Kidney epithelial cell (primary cell): ENCODE measurements around the gene AK2. TPM values are rescaled to one million over a fixed set of nuclear protein-coding genes. Genes with fewer than 3 reads are reported as not detected.
A peak's percentile ranks its signal among the peaks of the same experiment; 100 is the strongest.

ENCODE experiments used
- DNase-seq: peaks from one replicate; pipeline ENCODE4 v3.0.0-alpha.2; 2010; ENCODE audit warnings: low read depth
- H3K27me3 ChIP-seq: 2 replicates; pipeline ENCODE4 v1.6.0; 2011; ENCODE audit warnings: low read length; ENCODE audit not compliant: control insufficient read depth, insufficient read depth
- H3K36me3 ChIP-seq: 2 replicates; pipeline ENCODE4 v1.5.1; 2011; ENCODE audit warnings: low read length; ENCODE audit not compliant: control insufficient read depth, insufficient read depth
- H3K4me3 ChIP-seq: 2 replicates; pipeline ENCODE4 v1.5.1; 2011; ENCODE audit warnings: low read depth, mild to moderate bottlenecking, control low read depth, low read length
- CTCF ChIP-seq: IDR thresholded peaks from 2 replicates; pipeline ENCODE4 v1.5.1; 2011; ENCODE audit warnings: mild to moderate bottlenecking, moderate library complexity, low read length, control low read depth, inconsistent platforms; ENCODE audit not compliant: insufficient read depth, poor library complexity, severe bottlenecking
- total RNA-seq: library from RNA; depleted of rRNA; stranded (reverse); fragments of >200 nt; gene quantifications from 2 replicates; pipeline ENCODE4 v1.2.3, GENCODE V29; 2015

Gene AK2
- total RNA-seq, 1 donor from 2014 or later, result 161 TPM

GRCh38 chr1:33009561-33009960, 27.1 kb downstream of the AK2 start:
- H3K36me3 ChIP-seq, result no peaks in the 10 kb centered on the region
- H3K27me3 ChIP-seq, result no peaks in the 10 kb centered on the region
- no peak for DNase-seq
- no peak for TF ChIP-seq CTCF
- H3K4me3 ChIP-seq, result no peak overlapping the region

- DNase-seq, result no peak
- H3K36me3 ChIP-seq, result no peaks in the 10 kb centered on the region
- H3K4me3 ChIP-seq, result no peak overlapping the region
- no peak for TF ChIP-seq CTCF
- H3K27me3 ChIP-seq, result no peaks in the 10 kb centered on the region
Observed at GRCh38 chr1:33008051-33008914, 28.4 kb downstream of the AK2 start.

GRCh38 chr1:33007190-33008050, 29.3 kb downstream of the AK2 start:
- TF ChIP-seq CTCF, result peak; percentile 57
- peak; percentile 75 for DNase-seq
- H3K4me3 ChIP-seq, result no peak overlapping the region
- no peaks in the 10 kb centered on the region for H3K27me3 ChIP-seq
- H3K36me3 ChIP-seq, result no peaks in the 10 kb centered on the region

GRCh38 chr1:33005838-33006421, 30.8 kb downstream of the AK2 start:
- TF ChIP-seq CTCF, result no peak

GRCh38 chr1:33005117-33005837, 31.4 kb downstream of the AK2 start:
- no peaks in the 10 kb centered on the region for H3K27me3 ChIP-seq
- H3K36me3 ChIP-seq, result no peaks in the 10 kb centered on the region
- no peak for TF ChIP-seq CTCF
- no peak overlapping the region for H3K4me3 ChIP-seq
- DNase-seq, result no peak

More at GRCh38 chr1:33005838-33006421, 30.8 kb downstream of the AK2 start:
- no peak overlapping the region for H3K4me3 ChIP-seq
- no peak for DNase-seq
- H3K36me3 ChIP-seq, result no peaks in the 10 kb centered on the region
- H3K27me3 ChIP-seq, result no peaks in the 10 kb centered on the region
